K562 (cell line): ENCODE data around the gene IDI1. TPM values are rescaled to one million over a fixed set of nuclear protein-coding genes. Genes with fewer than 3 reads are reported as not detected.
A peak's percentile ranks its signal among the peaks of the same experiment; 100 is the strongest.

Experiments used
- ATAC-seq: fragments of 200-7000 bp; cut with Tn5 transposase; 3 replicates; pipeline ENCODE4 v1.9.1; 2020; ENCODE audit warnings: moderate library complexity
- BruUV-seq: library from RNA; stranded (reverse); fragments of 400-500 nt; replicated peaks from 2 replicates; lab custom pipeline; 2021; lab: Mats Ljungman, UMichigan
- CTCF ChIA-PET: fragments of 300-600 bp; formaldehyde crosslinking; extraction: SDS; loops from one replicate; lab custom pipeline; 2021; ENCODE audit warnings: low intra/inter-chr PET ratio; lab: Yijun Ruan, JAX
- POLR2A ChIA-PET: fragments of 300-600, 350-650 bp; sonication (Branson Sonifier 250); formaldehyde crosslinking; extraction: SDS; loops from one replicate; lab custom pipeline; 2021; ENCODE audit warnings: antibody characterized with exemption, inconsistent platforms; lab: Yijun Ruan, JAX
- DNase-seq, 4 experiments: peaks; one replicate each; pipeline versions ENCODE4 v3.0.0 to v3.0.0-alpha.2; 2011 to 2018; ENCODE audit warnings: low spot score in 3 of 4, mixed read lengths in 3 of 4; ENCODE audit errors: extremely low read depth in 1 of 4
- FAIRE-seq: peaks from 2 replicates; lab custom pipeline; 2011; peaks lifted over from hg19 to GRCh38; lab: Jason Lieb, UNC
- H2AFZ ChIP-seq: 2 replicates; pipeline ENCODE4 v1.6.0; 2011; ENCODE audit warnings: low read depth, low read length, control low read depth, inconsistent platforms
- H3K27ac ChIP-seq: fragments of 200-600 bp; 3 replicates; pipeline ENCODE4 v1.8.0; 2011; ENCODE audit warnings: low read depth, mild to moderate bottlenecking, control low read depth, inconsistent platforms, low read length, moderate library complexity, mixed read lengths; ENCODE audit errors: extremely low read depth
- H3K27me3 ChIP-seq, 2 experiments: fragments of 300-600 bp in 1 of 2; 2 replicates in 1 of 2; 3 replicates in 1 of 2; pipeline versions ENCODE4 v1.6.0 to v1.8.0; 2011; ENCODE audit warnings: inconsistent platforms in 2 of 2, low read length in 2 of 2, mild to moderate bottlenecking in 1 of 2, mixed read lengths in 1 of 2, moderate library complexity in 1 of 2; ENCODE audit not compliant: control insufficient read depth in 2 of 2, insufficient read depth in 2 of 2
- H3K36me3 ChIP-seq: fragments of 300-600 bp; 3 replicates; pipeline ENCODE4 v1.8.0; 2011; ENCODE audit warnings: mild to moderate bottlenecking, low read length, inconsistent platforms; ENCODE audit not compliant: control insufficient read depth, insufficient read depth
- H3K4me1 ChIP-seq, 2 experiments: fragments of 200-600 bp in 1 of 2; replicated peaks in 1 of 2; 2 replicates in 1 of 2; 3 replicates in 1 of 2; pipeline versions ENCODE4 v1.5.1 to v1.8.0; 2011; ENCODE audit warnings: inconsistent platforms in 2 of 2, low read length in 2 of 2, mild to moderate bottlenecking in 1 of 2, mixed read lengths in 1 of 2, moderate library complexity in 1 of 2; ENCODE audit not compliant: control insufficient read depth in 2 of 2, insufficient read depth in 2 of 2
- H3K4me2 ChIP-seq: 2 replicates; pipeline ENCODE4 v1.6.1; 2011; ENCODE audit warnings: low read length, control low read depth, inconsistent platforms, mixed read lengths; ENCODE audit not compliant: insufficient read depth
- H3K4me3 ChIP-seq: fragments of 200-600 bp; sonication (generic), shearing (Covaris generic); 2 replicates; pipeline ENCODE4 v1.5.1; 2016; ENCODE audit warnings: control low read depth, inconsistent platforms
- H3K79me2 ChIP-seq: fragments of 200-600 bp; 3 replicates; pipeline ENCODE4 v1.8.0; 2011; ENCODE audit warnings: low read length, inconsistent platforms; ENCODE audit not compliant: control insufficient read depth, insufficient read depth
- H3K9ac ChIP-seq, 2 experiments: 2 replicates each; pipeline versions ENCODE4 v1.6.0 to v1.6.1; 2011; ENCODE audit warnings: low read depth in 2 of 2, low read length in 2 of 2, control low read depth in 1 of 2, inconsistent platforms in 1 of 2, mild to moderate bottlenecking in 1 of 2, mixed read lengths in 1 of 2; ENCODE audit not compliant: insufficient read depth in 1 of 2
- H3K9me1 ChIP-seq: one replicate; pipeline ENCODE4 v1.6.0; 2011; ENCODE audit warnings: inconsistent platforms, mild to moderate bottlenecking, low read length, moderate library complexity; ENCODE audit not compliant: control insufficient read depth, insufficient read depth
- H3K9me3 ChIP-seq: replicated peaks from 2 replicates; pipeline ENCODE4 v1.5.1; 2011; ENCODE audit warnings: low read depth, low read length, inconsistent platforms; ENCODE audit not compliant: control insufficient read depth, insufficient read depth
- H4K20me1 ChIP-seq: replicated peaks from 2 replicates; pipeline ENCODE4 v1.6.1; 2011; ENCODE audit warnings: low read length, inconsistent platforms, mixed read lengths; ENCODE audit not compliant: control insufficient read depth, insufficient read depth
- FOXO4 ChIP-seq: fragments of 450-650 bp; formaldehyde crosslinking; IDR thresholded peaks from 2 replicates; pipeline ENCODE4 v1.4.0; 2020; ENCODE audit warnings: mild to moderate bottlenecking, moderate library complexity
- HEY1 ChIP-seq: fragments of 250-450 bp; sonication (Bioruptor Pico); IDR thresholded peaks from 2 replicates; pipeline ENCODE4 v1.5.0; 2020; ENCODE audit warnings: mild to moderate bottlenecking, moderate library complexity, borderline replicate concordance
- JUND ChIP-seq, 2 experiments: IDR thresholded peaks; 2 replicates in 1 of 2; 3 replicates in 1 of 2; pipeline ENCODE4 v1.6.1; 2011; ENCODE audit warnings: borderline replicate concordance in 2 of 2, low read depth in 2 of 2, low read length in 2 of 2, improper control_type of control experiment in 1 of 2, missing biosample characterization in 1 of 2, missing genetic modification characterization in 1 of 2, missing genetic modification reagents in 1 of 2
- NCOR1 ChIP-seq: fragments of 450-650 bp; IDR thresholded peaks from 2 replicates; pipeline ENCODE4 v1.6.1; 2016; ENCODE audit warnings: mild to moderate bottlenecking, moderate library complexity
- POLR2G ChIP-seq: fragments of 200-400 bp; formaldehyde crosslinking; IDR thresholded peaks from 2 replicates; pipeline ENCODE4 v1.6.1; 2017; ENCODE audit warnings: low read depth, mild to moderate bottlenecking, antibody characterized with exemption, low read length, moderate library complexity
- RBM22 ChIP-seq: fragments of 200-400 bp; formaldehyde crosslinking; IDR thresholded peaks from 2 replicates; pipeline ENCODE4 v1.6.1; 2018; ENCODE audit warnings: low read length, low read depth; ENCODE audit not compliant: poor library complexity, severe bottlenecking
- ZC3H11A ChIP-seq: IDR thresholded peaks from 2 replicates; pipeline ENCODE4 v1.6.1; 2012; ENCODE audit warnings: low read depth, low read length, improper control_type of control experiment
- ZNF124 ChIP-seq: sonication (generic); formaldehyde crosslinking; IDR thresholded peaks from 2 replicates; pipeline ENCODE4 v1.8.1; 2022; ENCODE audit warnings: missing genetic modification reagents
- WGBS: fragments of 100-300 bp; shearing (Covaris generic); methylation state at CpG from one replicate; pipeline ENCODE4 v1.1.6; 2016; ENCODE audit warnings: low coverage, mixed read lengths; ENCODE audit not compliant: insufficient coverage; ENCODE audit errors: missing lambda C conversion rate; 5-methylcytosine and 5-hydroxymethylcytosine counted together
- in situ Hi-C: fragments of 300-500 bp; cut with MboI; formaldehyde crosslinking; loops from 4 replicates; pipeline ENCODE4 v1.15.0; 2018; ENCODE audit warnings: inconsistent platforms, mixed read lengths
- intact Hi-C: fragments of 100-400 bp; cut with micrococcal nuclease; formaldehyde crosslinking; loops from 2 replicates; pipeline ENCODE4 v1.14.2; 2022
- polyA plus RNA-seq, 8 experiments: library from polyadenylated mRNA; depleted of rRNA in 4 of 8; stranded (reverse) in 5 of 8; unstranded in 3 of 8; fragments of >200 nt; fragmentation: Nextera tagmentation in 2 of 8; fragmentation: Illumina TruSeq in 1 of 8; extraction: Ambion mirVana in 2 of 8; extraction: Trizol in 1 of 8; gene quantifications; 2 replicates each; pipeline versions ENCODE4 v1.2.1 to v1.2.3, GENCODE V29; 2011 to 2014; ENCODE audit warnings: inconsistent platforms in 1 of 8, missing spikeins in 1 of 8
- total RNA-seq, 7 experiments: library from RNA; depleted of rRNA in 6 of 7; stranded (reverse); fragments of >200 nt in 6 of 7; fragmentation: Illumina TruSeq in 2 of 7; extraction: Trizol in 2 of 7; gene quantifications; 2 replicates each; pipeline versions ENCODE4 v1.2.1 to v1.2.3, GENCODE V29; 2011 to 2021; ENCODE audit warnings: low replicate concordance in 1 of 7

The IDI1 gene
- total and polyA plus RNA-seq, 9 of the 15 experiments (the other 6 are each of a cell fraction or from before 2014, with no cell fraction given) = 70.0 to 265 (median 119) TPM

DNA sequence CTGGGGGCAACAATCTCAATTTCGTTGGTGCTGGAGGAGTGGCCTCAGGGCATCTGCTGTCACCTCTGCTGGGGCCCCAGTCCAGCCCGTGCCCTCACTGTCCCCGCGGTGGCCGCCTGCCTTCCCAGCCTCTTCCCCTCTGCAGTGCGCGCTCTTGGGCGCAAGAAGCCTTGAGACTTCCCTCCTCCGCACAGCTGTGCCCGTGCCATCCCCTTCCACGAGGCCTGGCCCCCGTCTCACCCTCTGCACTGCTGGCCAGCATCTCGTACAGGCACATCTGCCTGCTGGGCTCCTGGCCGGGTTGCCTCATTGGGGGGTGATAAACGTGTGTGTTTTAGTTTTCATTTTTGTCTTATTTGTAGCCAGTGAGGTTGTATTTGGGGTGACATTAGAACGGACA lies 37.2 kb downstream of the IDI1 start:
- Histone ChIP-seq H3K4me2 (no peak overlapping the region), H2AFZ (no peak overlapping the region), H3K79me2 (peaks cover 23% of the 10 kb centered on the region; the same call in 2 of the 3 replicates), H3K36me3 (peaks cover 98% of the 10 kb centered on the region), H4K20me1 (peaks cover 15% of the 10 kb centered on the region; the same call in 1 of the 2 replicates), H3K9ac (no peak overlapping the region), H3K9me1 (no peaks in the 10 kb centered on the region), H3K4me3 (no peak overlapping the region), H3K9me3 (no peaks in the 10 kb centered on the region), H3K27me3 (no peaks in the 10 kb centered on the region), H3K4me1 (peaks cover 5 to 13% of the 10 kb centered on the region in 2 experiments; a peak in 4 of 5 replicates), H3K27ac (no peak overlapping the region)
- no peak for ATAC-seq
- FAIRE-seq = no peak
- DNase-seq = no peak
- intact Hi-C loops = no loop called here
- 90% methylated on average over 9 of the region's 16 CpGs for WGBS
- in situ Hi-C loops = no loop called here
- BruUV-seq = no TSS peak
- CTCF ChIA-PET = no interaction called here
- POLR2A ChIA-PET = interaction anchor here (1.6 kb wide), 1 partner anchor 14 kb away, joined by 8 read pairs; no protein-coding TSS in a partner anchor
- TF ChIP-seq RBM22 (no peak), FOXO4 (CRISPR knock-in tag) (no peak), NCOR1 (no peak), ZC3H11A (no peak), JUND (IDR thresholded peaks at IDR 0.05; ENCODE audit: borderline replicate concordance, low read depth, low read length) (no peak), JUND (tag; IDR thresholded peaks at IDR 0.05; ENCODE audit: borderline replicate concordance, low read depth, low read length) (no peak), ZNF124 (CRISPR knock-in tag) (no peak), HEY1 (no peak), POLR2G (peak; percentile 54)
